Measurements from ENCODE around the gene PTX4. TPM values are rescaled to one million over a fixed set of nuclear protein-coding genes. Genes with fewer than 3 reads are reported as not detected.

Gene PTX4
- total RNA-seq, 1 experiment from 2014 or later: 0.22 TPM

DNA sequence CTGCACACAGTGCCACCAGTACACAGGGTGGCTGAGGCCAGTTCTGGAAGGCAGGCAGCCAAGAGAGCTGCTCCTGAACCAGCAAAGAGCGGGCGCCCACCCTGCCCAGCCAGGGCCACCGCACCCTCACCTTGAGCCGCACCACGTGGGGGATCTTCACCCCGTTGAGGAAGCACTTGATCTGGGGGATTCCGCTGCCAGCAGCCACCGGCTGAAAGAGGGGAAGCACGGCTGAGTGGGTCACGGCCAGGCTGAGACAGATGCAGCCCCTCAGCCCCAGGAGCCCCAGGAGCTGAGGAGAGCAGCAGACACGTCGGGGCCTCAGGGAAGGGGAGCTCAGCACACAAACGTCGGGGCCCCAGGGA lies 29.8 kb downstream of the PTX4 start:
- Histone ChIP-seq H3K4me2 (ENCODE audit: low read length) (no peak overlapping the region), H3K9me2 (replicated peaks; ENCODE audit: low read length) (no peaks in the 10 kb centered on the region), H3K27me3 (ENCODE audit: low read length) (no peaks in the 10 kb centered on the region), H3K4me3 (ENCODE audit: low read length) (no peak overlapping the region), H3F3A (ENCODE audit: low read length, unreplicated experiment) (no peaks in the 10 kb centered on the region), H3K27ac (ENCODE audit: low read length) (no peak overlapping the region), H3K9ac (ENCODE audit: low read length) (no peak overlapping the region), H3K36me3 (ENCODE audit: low read depth, low read length) (no peaks in the 10 kb centered on the region), H3K4me1 (ENCODE audit: insufficient read depth, low read length) (no peaks in the 10 kb centered on the region), H4K20me1 (ENCODE audit: low read length) (no peaks in the 10 kb centered on the region), H3K9me3 (ENCODE audit: low read length) (no peaks in the 10 kb centered on the region), H2AFZ (ENCODE audit: low read length) (no peak overlapping the region), H3K79me2 (ENCODE audit: low read length) (no peaks in the 10 kb centered on the region)
- no TSS peak for BruUV-seq (replicated peaks)
- ATAC-seq (no peak), DNase-seq (no peak)
- ChIA-PET CTCF (no interaction called here), POLR2A (ENCODE audit: unreplicated experiment) (no interaction called here)
- TF ChIP-seq CTCF (conservative IDR thresholded peaks at IDR 0.05; ENCODE audit: low read depth, low read length): no peak
- no peak for TF ChIP-seq EZH2 (IDR thresholded peaks at IDR 0.05; ENCODE audit: low read length, unreplicated experiment)
- no peak for TF ChIP-seq EZH2phosphoT487 (IDR thresholded peaks at IDR 0.05; ENCODE audit: borderline replicate concordance, low read length)
- intact Hi-C loops (cut with micrococcal nuclease): no loop called here

- no peaks in the 10 kb centered on the region for H3K36me3 ChIP-seq (ENCODE audit: low read depth, low read length)
Measured at GRCh38 chr16:1458336-1458976, 30.3 kb downstream of the PTX4 start.

More at GRCh38 chr16:1458336-1458976, 30.3 kb downstream of the PTX4 start:
- Histone ChIP-seq H3K4me3 (ENCODE audit: low read length) (no peak overlapping the region), H3K9me2 (replicated peaks; ENCODE audit: low read length) (no peaks in the 10 kb centered on the region), H3K27ac (ENCODE audit: low read length) (no peak overlapping the region), H3K27me3 (ENCODE audit: low read length) (no peaks in the 10 kb centered on the region), H2AFZ (ENCODE audit: low read length) (no peak overlapping the region), H3K4me1 (ENCODE audit: insufficient read depth, low read length) (no peaks in the 10 kb centered on the region), H3K4me2 (ENCODE audit: low read length) (no peak overlapping the region), H3K79me2 (ENCODE audit: low read length) (no peaks in the 10 kb centered on the region), H4K20me1 (ENCODE audit: low read length) (no peaks in the 10 kb centered on the region), H3F3A (ENCODE audit: low read length, unreplicated experiment) (no peaks in the 10 kb centered on the region), H3K9ac (ENCODE audit: low read length) (no peak overlapping the region), H3K9me3 (ENCODE audit: low read length) (no peaks in the 10 kb centered on the region)
- DNase-seq (no peak), ATAC-seq (no peak)
- ChIA-PET CTCF (no interaction called here), POLR2A (ENCODE audit: unreplicated experiment) (no interaction called here)
- TF ChIP-seq CTCF (conservative IDR thresholded peaks at IDR 0.05; ENCODE audit: low read depth, low read length) (no peak), EZH2 (IDR thresholded peaks at IDR 0.05; ENCODE audit: low read length, unreplicated experiment) (no peak), EZH2phosphoT487 (IDR thresholded peaks at IDR 0.05; ENCODE audit: borderline replicate concordance, low read length) (no peak)
- intact Hi-C loops (cut with micrococcal nuclease): no loop called here
- BruUV-seq (replicated peaks): no TSS peak

Data from PC-3 (cell line).